ENCODE results near the gene C1QTNF8. TPM values are rescaled to one million over a fixed set of nuclear protein-coding genes. Genes with fewer than 3 reads are reported as not detected.

Gene C1QTNF8
- total RNA-seq, 1 donor, result not detected

DNA sequence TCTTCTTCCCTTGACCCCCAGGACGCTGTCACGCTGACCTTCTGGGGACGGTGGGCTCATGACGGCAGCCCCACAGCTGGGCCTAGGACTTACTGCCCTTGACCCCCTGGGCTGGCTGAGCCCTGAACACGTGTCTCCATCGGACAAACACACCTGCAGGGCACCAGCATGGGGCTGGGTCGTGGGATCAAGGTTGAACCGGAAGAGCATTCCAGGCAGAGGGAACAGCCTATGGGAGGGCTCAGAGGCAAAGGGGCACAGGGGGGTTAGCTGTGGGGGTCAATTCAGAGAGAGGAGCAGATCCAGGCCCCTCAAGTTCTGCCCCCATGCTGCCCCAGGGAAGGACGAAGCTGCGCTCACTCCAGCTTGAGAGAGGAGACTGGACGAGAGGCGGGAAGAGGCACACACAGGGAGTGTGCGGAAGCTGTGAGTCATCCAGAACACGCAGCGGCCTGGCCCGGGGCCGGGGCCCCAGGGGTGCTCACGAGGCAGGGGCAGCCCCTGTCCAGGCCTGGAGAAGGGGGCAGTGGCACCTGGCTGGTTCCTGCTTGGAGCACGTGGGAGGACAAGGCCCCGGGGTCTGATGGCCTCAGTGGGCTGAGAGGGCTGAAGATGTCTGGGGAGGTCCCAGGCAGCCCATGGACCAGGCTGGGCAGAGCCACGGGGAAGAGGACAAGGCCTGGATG is 13.6 kb downstream of the C1QTNF8 start:
- H3K4me1 ChIP-seq (ENCODE audit: insufficient read depth, low read length), result no peaks in the 10 kb centered on the region
- H3K27me3 ChIP-seq (ENCODE audit: insufficient read depth, low read length), result no peaks in the 10 kb centered on the region
- H3K4me3 ChIP-seq (ENCODE audit: low read length), result no peak overlapping the region
- H3K9me3 ChIP-seq (ENCODE audit: low read depth, low read length), result no peaks in the 10 kb centered on the region

DNA sequence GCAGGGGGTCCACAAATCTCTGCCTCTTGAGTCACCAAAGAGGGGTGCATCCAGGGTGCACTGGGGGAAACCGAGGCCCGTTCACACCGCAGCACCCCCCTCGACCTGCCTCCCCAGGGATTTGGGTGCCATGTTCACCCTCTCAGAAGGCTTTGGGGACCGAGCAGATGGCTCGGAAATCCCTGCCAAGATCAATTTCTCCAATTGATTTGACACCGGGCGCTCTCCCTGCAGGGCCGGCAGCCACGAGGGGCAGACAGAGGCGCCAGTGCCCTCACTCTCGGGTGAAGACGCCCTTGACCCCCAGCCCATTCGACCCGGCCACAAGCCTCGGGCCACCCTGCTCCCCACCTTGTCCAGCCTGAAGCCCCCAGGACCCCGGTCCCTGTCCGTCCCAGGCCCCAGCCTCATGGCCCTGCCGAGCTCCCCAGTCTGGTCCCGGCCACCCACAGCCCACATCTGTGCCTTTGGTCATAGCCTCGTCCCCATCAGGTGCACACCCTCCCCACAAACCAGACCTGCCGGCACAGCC is 14.2 kb downstream of the C1QTNF8 start:
- Histone ChIP-seq H3K4me3 (ENCODE audit: low read length) (no peak overlapping the region), H3K27me3 (ENCODE audit: insufficient read depth, low read length) (no peaks in the 10 kb centered on the region), H3K9me3 (ENCODE audit: low read depth, low read length) (no peaks in the 10 kb centered on the region), H3K4me1 (ENCODE audit: insufficient read depth, low read length) (no peaks in the 10 kb centered on the region)

DNA sequence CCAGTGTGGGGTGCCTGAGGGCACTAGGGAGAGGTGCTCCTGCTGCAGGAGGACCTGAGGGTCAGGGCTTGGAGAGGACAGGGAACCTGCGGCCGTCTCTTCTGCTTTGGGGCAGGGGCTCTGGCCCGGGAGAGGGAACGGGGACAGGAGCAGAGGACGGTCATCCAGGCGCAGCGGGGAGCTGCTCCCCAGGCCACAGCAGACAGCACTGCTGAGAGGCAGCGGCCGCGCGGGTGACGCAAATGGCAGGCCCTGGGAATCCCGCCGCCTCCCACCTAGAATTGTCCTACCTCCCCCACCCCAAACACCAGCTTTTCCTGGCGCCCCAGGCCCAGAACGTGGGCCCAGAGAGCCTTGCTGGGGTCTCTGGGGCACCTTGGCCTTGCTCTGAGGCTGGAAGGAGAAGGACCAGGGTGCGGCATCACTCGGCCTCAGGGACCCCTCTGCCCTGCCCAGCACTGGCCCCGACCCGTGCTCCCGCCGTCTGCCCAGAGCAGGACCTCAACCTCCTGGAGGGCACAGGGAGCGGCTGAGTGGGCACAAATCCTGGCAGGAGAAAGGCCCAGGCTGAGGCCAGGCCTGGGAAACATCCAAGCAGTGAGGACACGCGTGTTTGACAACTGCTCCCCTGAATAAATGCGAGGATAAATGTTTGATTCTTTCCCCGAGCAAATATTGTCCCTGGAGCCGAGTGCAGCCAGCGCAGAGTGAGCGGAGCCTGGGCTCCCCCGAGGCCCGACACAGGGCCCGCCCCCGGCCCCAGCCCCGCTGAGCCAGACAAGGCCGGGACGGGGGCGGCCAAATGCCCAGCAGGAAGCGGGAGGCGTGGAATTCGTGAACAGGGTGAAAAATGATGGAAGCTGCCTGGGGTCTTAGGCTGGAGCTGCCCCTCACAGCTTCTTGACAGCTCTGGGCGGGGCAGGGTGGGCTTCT is 15.0 kb downstream of the C1QTNF8 start:
- Histone ChIP-seq H3K4me1 (ENCODE audit: insufficient read depth, low read length) (no peaks in the 10 kb centered on the region), H3K9me3 (ENCODE audit: low read depth, low read length) (no peaks in the 10 kb centered on the region), H3K27me3 (ENCODE audit: insufficient read depth, low read length) (no peaks in the 10 kb centered on the region), H3K4me3 (ENCODE audit: low read length) (no peak overlapping the region)

- H3K4me3 ChIP-seq (ENCODE audit: low read length), result no peak overlapping the region
- H3K9me3 ChIP-seq (ENCODE audit: low read depth, low read length), result no peaks in the 10 kb centered on the region
- H3K27me3 ChIP-seq (ENCODE audit: insufficient read depth, low read length), result no peaks in the 10 kb centered on the region
- no peaks in the 10 kb centered on the region for H3K4me1 ChIP-seq (ENCODE audit: insufficient read depth, low read length)
Observed at GRCh38 chr16:1079786-1080525, 16.1 kb downstream of the C1QTNF8 start.

DNA sequence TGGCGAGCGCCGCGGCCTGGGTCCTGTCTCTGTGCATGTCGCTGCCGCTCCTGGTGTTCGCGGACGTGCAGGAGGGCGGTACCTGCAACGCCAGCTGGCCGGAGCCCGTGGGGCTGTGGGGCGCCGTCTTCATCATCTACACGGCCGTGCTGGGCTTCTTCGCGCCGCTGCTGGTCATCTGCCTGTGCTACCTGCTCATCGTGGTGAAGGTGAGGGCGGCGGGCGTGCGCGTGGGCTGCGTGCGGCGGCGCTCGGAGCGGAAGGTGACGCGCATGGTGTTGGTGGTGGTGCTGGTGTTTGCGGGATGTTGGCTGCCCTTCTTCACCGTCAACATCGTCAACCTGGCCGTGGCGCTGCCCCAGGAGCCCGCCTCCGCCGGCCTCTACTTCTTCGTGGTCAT is 16.7 kb downstream of the C1QTNF8 start:
- H3K27me3 ChIP-seq (ENCODE audit: insufficient read depth, low read length), result no peaks in the 10 kb centered on the region
- H3K4me1 ChIP-seq (ENCODE audit: insufficient read depth, low read length), result no peaks in the 10 kb centered on the region
- H3K4me3 ChIP-seq (ENCODE audit: low read length), result no peak overlapping the region
- no peaks in the 10 kb centered on the region for H3K9me3 ChIP-seq (ENCODE audit: low read depth, low read length)

GRCh38 chr16:1078579-1079021 is 17.4 kb downstream of the C1QTNF8 start:
- no peaks in the 10 kb centered on the region for H3K4me1 ChIP-seq (ENCODE audit: insufficient read depth, low read length)
- no peak overlapping the region for H3K4me3 ChIP-seq (ENCODE audit: low read length)
- no peaks in the 10 kb centered on the region for H3K9me3 ChIP-seq (ENCODE audit: low read depth, low read length)
- H3K27me3 ChIP-seq (ENCODE audit: insufficient read depth, low read length), result no peaks in the 10 kb centered on the region

DNA sequence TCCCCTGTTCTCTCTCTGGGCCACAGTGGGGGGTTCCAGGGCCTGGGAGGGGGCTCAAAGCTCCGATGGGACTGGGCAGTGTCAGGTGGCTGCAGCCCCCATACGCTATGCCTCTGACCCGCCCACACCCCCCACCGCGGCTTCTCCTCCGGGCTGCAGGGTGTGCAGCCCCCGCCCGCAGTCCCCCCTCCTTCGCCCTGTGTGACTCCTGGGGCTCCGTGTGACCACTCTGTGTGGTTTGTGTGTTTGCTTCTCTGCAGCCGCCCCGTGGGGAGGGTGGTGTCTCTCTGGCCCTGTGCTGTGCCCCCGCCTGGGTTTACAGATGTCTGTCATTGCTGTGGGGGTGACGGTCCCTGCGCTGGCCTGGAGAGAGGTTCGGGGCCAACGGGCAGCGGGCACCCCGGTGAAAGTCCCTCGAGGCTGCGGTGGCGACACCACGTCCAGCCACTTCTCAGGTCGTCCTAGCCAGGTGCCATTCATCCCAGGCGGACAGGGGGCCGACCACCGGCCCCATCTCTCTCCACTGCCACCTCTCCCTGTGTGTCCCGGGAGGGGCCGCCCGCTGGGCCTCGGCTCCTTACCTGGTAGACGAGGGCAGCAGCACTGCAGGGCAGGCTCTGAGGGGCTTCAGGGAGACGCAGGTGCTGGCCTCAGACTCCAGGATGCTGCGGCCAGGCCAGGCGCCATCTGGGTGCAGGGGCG is 18.0 kb downstream of the C1QTNF8 start:
- Histone ChIP-seq H3K4me3 (ENCODE audit: low read length) (no peak overlapping the region), H3K4me1 (ENCODE audit: insufficient read depth, low read length) (no peaks in the 10 kb centered on the region), H3K9me3 (ENCODE audit: low read depth, low read length) (no peaks in the 10 kb centered on the region), H3K27me3 (ENCODE audit: insufficient read depth, low read length) (no peaks in the 10 kb centered on the region)

GRCh38 chr16:1076801-1077576 is 19.1 kb downstream of the C1QTNF8 start:
- Histone ChIP-seq H3K4me3 (ENCODE audit: low read length) (no peak overlapping the region), H3K9me3 (ENCODE audit: low read depth, low read length) (no peaks in the 10 kb centered on the region), H3K4me1 (ENCODE audit: insufficient read depth, low read length) (no peaks in the 10 kb centered on the region), H3K27me3 (ENCODE audit: insufficient read depth, low read length) (no peaks in the 10 kb centered on the region)

- no peaks in the 10 kb centered on the region for H3K9me3 ChIP-seq (ENCODE audit: low read depth, low read length)
- H3K4me3 ChIP-seq (ENCODE audit: low read length), result no peak overlapping the region
- H3K4me1 ChIP-seq (ENCODE audit: insufficient read depth, low read length), result no peaks in the 10 kb centered on the region
- no peaks in the 10 kb centered on the region for H3K27me3 ChIP-seq (ENCODE audit: insufficient read depth, low read length)
Observed at GRCh38 chr16:1075546-1075945, 20.5 kb downstream of the C1QTNF8 start.

GRCh38 chr16:1074379-1074649 is 21.7 kb downstream of the C1QTNF8 start:
- Histone ChIP-seq H3K27me3 (ENCODE audit: insufficient read depth, low read length) (no peaks in the 10 kb centered on the region), H3K4me1 (ENCODE audit: insufficient read depth, low read length) (no peaks in the 10 kb centered on the region)

DNA sequence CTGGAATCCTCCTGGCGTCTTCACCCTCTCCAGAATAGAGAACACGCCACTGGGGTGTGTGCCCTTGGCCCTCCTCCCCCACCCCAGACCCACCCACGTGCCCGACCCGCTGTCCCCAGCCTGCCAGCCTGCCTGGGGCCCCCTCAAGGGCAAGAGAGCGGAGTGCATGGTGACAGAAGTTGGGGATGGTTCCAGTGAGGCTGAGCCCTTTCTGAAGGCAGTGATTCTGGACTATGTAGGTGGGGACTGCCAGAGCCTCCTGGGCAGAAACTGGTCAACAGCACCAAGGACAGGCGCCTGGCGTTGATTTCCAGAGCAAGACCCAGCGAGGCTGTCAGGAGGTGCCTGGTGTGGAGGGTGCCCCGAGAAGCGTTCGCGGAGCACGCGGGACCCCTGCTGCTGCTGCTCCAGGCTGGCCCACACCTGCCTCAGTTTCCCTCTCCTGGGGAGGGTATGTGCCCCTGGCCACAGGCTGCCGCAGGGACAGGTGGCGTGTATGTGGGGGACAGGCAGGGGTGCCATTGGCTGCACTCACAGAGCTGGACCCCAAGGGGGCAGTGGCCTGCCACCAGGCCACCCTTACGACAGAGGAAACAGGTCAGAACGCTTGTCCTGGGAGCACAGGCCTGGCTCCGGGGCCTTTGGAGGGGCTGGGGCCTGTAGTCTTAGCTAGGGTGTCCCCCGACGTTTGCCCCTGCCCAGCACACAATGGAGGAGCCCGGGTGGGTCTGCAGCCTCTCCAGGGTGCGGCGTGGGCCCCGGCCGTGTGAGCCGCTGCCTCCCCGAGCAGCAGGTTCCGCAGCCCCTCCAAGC is 22.3 kb downstream of the C1QTNF8 start:
- H3K4me3 ChIP-seq (ENCODE audit: low read length), result no peak overlapping the region
- no peaks in the 10 kb centered on the region for H3K9me3 ChIP-seq (ENCODE audit: low read depth, low read length)
- H3K4me1 ChIP-seq (ENCODE audit: insufficient read depth, low read length), result no peaks in the 10 kb centered on the region
- H3K27me3 ChIP-seq (ENCODE audit: insufficient read depth, low read length), result no peaks in the 10 kb centered on the region

More at GRCh38 chr16:1074379-1074649, 21.7 kb downstream of the C1QTNF8 start:
- Histone ChIP-seq H3K9me3 (ENCODE audit: low read depth, low read length) (no peaks in the 10 kb centered on the region), H3K4me3 (ENCODE audit: low read length) (no peak overlapping the region)

DNA sequence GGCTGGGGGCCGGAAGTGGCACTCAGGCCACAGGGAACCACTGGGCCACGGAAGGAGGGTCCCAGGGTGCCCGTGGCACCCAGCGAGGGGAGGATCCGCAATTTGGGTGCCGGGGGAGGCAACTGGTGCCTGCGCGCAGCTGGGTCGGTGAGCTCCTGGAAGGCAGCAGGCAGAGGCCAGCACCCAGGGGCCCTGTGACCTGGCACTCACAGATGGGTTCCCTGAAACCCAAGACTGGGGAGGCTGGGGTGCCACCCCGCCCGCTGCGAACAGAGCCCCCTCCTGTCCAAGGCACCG is 22.8 kb downstream of the C1QTNF8 start:
- Histone ChIP-seq H3K4me1 (ENCODE audit: insufficient read depth, low read length) (no peaks in the 10 kb centered on the region), H3K27me3 (ENCODE audit: insufficient read depth, low read length) (no peaks in the 10 kb centered on the region)

DNA sequence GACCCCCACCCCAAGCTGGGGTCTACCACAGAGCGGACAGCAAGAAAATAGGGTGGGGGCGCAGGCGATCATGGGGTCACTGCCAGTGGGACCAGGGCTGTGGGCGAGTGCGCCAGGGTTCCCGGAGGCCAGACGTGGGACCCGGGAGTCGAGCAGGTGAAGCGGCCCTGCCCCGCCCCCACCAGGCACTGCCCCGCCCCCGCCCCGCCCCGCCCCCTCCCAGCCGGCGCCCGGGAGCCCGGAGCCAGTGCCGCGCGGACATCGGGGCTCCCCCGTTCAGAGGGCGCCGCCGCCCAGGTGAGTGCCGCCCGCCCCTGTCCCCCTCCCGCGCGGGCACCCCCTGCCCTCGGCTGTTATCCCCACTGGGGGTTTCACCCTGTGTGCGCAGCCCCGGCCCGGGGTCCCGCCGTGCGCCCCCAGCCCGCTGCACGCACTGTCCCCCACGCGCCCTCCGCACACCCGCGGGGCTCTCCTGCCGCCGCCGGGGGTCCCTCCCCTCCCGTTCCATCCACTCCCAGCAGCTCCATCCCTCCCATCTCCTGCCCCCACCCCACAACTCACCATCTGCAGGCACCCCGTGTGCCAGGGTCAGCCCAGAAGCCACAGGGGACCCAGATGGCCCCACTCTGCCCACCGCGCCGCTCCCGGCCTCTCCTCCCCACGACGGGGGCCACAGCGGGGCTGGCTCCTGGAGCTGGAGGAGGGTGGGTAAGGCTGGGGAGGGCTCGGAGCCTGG is 23.4 kb downstream of the C1QTNF8 start, which contains the start of gene SSTR5:
TSS of gene SSTR5 (plus strand) at position 222 of the 736 bp plus-strand sequence. CDS start 6,122 bp downstream, outside the sequence.
- Histone ChIP-seq H3K4me1 (ENCODE audit: insufficient read depth, low read length) (no peaks in the 10 kb centered on the region), H3K27me3 (ENCODE audit: insufficient read depth, low read length) (no peaks in the 10 kb centered on the region), H3K4me3 (ENCODE audit: low read length) (no peak within 1 kb of the TSS), H3K9me3 (ENCODE audit: low read depth, low read length) (no peaks in the 10 kb centered on the region)

More for the DNA sequence above, 22.8 kb downstream of the C1QTNF8 start:
- Histone ChIP-seq H3K9me3 (ENCODE audit: low read depth, low read length) (no peaks in the 10 kb centered on the region), H3K4me3 (ENCODE audit: low read length) (no peak overlapping the region)

Data from mononuclear cell (primary cell).